NCI-H2227 (cell line): ENCODE results near the gene TMEM158.
A peak's percentile ranks its signal among the peaks of the same experiment; 100 is the strongest.

Experiments used
- DNase-seq: peaks from one replicate; lab custom pipeline; 2025; ENCODE audit not compliant: unreplicated experiment; lab: John Stamatoyannopoulos, UW

The TMEM158 gene

GRCh38 chr3:45234250-45234649 is 8.2 kb upstream of the TMEM158 start:
- DNase-seq = no peak

- no peak for DNase-seq
Measured at GRCh38 chr3:45232521-45232920, 6.4 kb upstream of the TMEM158 start.

DNA sequence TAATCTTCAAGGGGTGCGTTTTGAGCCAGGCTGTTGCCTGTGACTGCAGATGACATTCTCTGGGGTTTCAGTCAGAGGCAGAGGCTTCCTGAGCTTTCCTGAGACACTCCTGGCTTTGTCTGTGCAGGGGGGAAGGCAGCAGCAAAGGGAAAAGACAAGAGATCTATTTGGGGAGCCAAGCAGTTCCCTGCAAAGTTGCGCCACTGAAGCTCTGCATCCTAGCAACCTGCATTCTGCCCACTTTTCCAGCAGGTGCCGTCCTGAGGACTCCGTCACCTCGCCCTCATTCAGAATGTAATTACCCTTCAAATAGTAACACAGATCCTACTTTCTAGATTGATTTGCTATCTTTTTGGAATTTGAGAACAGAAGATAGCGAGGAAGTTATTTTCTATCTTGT is 1.9 kb upstream of the TMEM158 start:
- DNase-seq = no peak

DNA sequence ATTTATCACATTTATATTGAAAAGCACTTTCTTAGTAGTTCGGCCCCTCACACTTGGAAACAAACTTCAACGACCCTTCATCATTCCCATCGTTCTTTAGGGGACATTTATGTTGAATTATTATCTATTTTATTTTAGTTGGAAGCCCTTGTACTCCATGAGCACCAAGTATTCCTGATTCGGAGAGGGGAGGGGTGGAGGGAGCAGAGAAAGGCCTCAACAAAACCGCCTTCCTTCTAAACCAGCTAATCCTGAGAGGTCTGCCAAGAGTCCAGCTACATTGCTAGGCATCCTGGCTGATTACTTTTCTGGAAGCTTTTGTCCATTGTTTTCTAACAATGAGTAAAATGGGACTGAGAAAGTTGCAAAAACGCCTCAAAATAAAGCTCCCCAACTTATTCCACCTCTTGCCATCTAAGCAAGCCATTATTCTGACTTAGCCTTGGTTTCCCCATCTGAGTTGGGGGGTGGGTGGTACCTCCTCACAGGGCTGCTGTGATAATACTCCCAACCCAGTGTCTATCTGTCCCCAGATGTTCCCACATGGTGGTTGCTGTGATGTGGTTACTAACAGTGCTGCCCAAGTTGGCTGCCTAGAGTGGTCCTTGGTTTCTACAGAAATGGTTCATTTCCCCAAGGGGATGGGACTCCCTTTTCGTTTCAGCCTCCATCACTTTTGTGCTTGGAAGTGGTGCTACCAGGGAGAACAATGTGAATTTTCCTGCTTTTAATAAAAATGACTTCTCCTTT is 1.2 kb upstream of the TMEM158 start:
- DNase-seq = no peak

- DNase-seq = peak; percentile 50
Measured at GRCh38 chr3:45225465-45226205, 452 bp downstream of the TMEM158 start.

DNA sequence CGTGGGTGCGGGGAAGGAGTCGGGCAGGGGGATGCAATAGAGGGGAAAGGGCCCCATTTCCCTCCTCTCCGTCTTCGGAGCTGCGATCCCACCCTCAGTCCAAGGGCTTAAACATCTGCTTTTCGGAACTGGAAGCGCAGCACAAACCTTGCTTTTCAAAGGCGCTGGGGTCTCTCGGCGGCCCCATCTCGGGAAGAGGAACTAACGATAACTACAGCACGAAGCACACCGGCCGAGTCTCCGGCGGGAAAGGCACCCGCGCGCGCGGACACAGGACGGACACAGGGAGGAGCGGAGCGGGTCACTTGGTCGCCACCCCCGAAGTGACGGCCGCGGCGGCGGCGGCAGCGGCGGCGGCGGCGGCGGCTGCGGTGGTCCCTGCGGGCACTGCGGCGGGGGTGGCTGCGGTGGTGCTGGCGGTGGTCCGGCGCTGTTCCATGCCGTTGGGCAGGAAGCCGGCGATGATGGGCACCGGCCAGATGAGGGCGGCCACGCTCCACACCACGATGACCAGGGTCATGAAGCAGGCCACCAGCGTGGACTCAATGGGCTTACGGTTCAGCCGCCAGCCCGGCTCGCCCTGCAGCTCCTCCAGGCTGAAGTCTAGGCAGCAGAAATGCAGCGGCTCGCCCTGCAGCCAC is 1.1 kb downstream of the TMEM158 start:
- DNase-seq = peak; percentile 61

DNA sequence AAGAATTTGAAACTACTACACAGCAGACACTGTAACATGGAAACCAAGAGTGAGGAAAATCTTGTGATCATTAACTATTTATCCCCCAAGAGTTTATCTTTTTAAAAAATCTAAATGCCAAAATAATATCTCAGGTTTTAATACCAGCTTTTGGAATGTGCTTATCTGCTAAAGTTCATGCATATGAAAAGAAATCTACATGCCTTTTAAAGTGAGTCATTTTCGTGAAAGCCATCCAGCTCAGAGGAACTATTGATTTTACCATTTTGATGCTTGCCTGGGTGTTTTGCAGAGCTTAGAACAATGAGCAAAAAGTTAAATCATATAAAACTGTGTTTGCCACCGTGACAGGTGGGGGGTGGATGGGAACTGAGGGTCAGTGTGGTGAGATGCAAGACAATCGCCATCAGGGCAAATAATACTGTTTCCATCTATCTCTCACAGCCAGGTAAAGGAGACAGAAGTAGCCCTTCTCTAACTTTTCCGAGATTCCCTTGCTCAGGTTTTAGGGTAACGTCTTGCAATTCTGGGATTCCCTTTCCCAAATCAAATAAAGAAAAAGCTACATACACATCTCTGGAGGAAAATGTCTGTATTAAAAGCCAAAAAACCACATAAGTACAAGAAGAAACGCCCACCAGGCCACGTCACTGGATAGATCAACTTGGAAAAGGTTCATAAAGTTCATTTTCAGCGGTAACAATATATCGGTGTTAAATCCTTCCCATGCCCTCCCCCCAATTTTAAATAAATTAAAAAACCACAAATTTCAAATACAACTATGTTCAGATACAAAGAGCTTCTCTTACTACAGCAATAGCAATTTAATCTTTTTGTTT is 2.0 kb downstream of the TMEM158 start:
- DNase-seq = no peak

DNA sequence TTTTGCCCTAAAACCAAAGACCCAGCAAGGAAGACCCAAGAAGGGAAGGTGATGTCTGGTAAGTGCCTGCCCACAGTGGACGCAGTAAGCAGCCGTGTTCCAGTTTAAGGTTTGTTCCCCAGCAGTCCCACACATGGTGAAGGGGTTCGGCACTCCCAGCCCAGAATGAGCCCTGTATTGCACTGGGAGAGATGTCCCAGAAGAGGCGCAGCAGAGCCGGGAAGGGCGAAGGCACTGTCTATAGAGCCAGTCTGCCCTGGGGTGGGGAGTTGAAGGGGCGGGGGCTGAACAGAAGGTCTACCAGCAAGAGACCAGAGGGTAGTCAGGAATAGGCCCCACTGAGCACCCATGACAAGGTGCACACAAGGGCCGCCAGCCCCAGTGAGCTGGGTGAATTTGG is 6.4 kb downstream of the TMEM158 start:
- no peak for DNase-seq

- DNase-seq = no peak
Measured at GRCh38 chr3:45218578-45219390, 7.3 kb downstream of the TMEM158 start.

DNA sequence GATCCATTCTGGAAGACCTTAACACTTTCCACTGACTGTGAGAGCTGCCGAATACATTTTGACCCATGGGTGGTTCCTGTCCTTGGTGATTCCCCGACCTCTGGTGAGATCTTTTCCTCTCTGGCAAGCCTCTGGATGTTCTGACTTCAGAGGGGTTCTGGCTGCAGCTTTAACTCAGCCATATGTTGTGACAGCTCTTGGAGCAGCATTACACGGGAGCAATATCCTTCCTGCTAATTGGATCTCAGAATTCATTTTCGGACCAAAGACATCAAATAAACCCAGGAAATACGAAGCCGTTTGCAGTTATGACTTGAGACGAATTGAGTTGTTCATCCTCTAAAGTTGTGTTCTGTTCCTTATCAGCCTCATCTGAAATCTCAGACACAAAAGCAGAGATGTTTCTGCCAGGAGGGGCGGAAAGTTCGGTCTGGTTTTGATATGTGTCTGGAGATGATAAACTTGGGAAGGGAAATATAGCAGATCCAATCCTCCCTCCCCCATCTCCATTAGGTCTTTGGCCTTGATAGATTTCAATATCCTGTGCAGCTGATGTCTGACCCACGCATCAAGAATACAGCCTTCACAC is 10.0 kb downstream of the TMEM158 start:
- no peak for DNase-seq

DNA sequence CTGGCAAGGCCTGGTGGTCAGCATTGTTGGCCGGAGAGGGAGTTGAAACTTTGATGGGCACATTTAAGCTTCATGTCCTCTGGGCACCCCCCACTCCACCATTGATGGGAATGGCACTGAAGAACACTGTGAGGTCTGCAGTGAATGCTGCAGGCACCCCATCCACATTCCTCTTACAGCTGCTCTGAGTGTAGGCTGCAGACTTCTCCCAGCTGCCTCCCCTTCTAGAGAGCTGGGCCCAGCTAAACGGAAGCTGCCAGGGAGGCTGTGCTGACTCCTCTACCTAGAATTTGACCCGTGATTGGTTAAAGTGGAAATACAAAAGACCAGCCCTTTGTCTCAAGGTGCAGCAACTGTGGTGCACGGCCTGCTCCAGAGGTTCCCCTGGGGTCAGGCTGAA is 10.6 kb downstream of the TMEM158 start:
- DNase-seq = no peak

- DNase-seq = no peak
Measured at GRCh38 chr3:45214061-45214680, 11.9 kb downstream of the TMEM158 start.

GRCh38 chr3:45212095-45212468 is 14.0 kb downstream of the TMEM158 start:
- DNase-seq = no peak

DNA sequence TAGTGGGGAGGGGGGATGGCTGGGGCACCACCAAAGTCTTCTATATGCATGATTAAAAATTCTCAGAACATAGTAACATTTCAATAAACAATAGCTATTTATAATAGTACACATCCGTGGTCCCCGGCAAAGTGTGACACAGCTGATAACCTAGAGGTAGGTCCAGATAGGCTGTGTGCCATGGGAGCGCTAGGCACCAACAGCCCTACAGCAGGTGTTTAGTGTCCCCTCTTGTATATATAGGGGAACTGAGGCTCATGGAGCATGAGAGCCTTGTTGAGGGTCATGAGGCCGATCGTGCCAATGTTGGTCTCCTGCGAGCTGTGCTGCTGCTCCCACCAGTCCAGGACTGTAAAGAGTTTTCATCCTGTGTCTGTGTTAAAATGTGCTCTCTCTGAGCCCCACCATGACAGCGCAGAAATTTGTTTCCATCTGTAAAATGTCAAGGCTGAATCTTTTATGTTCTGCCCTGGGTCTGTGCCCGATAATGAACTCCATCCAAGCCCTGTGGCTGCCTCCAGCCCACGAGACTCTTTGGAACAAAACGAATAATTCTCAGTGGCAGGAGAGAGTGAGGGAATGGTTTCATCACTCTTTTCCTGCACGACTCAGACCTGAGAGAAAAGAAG is 14.5 kb downstream of the TMEM158 start:
- no peak for DNase-seq

DNA sequence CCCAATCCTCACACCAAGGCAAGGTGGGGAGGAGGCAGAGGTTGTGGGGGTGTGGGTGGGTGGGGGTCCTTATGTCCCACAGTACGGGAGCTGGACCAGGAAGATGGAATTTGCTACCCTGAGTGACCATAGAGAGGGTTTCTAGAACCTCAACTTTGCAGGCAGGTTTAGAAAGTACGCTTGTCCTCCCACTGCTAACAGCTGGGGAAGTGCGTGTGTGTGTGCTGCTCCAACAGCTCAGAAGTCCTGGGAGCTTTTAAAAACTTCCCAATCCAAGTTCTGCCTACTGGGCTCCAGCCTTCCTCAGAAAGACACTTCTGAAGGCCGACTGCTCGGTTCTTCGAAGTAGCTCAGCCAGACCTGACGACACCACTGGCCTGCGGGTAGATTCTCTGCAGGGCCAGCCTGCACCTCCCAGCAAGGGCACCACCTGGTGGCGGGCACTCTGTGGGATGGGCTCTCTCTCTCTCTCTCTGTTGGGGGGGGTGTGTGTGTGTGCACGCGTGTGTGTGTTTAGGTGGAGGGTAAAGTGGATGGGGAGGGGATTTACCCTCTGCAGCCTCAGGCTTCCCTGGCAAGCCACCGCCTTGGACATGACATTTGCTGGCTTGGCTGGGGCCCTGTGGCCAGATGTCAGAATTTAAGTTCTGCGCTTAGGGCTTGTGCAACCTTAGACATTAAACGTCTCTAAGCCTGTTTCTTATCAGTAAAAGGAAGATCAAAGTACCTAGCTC is 15.6 kb downstream of the TMEM158 start:
- peak; percentile 67 for DNase-seq

GRCh38 chr3:45209526-45209925 is 16.6 kb downstream of the TMEM158 start:
- no peak for DNase-seq

GRCh38 chr3:45208586-45208985 is 17.5 kb downstream of the TMEM158 start:
- no peak for DNase-seq

GRCh38 chr3:45207446-45207845 is 18.6 kb downstream of the TMEM158 start:
- no peak for DNase-seq
